Stimulated activated memory B cell treated with anti-CD40 and anti-IgM and Interleukin-4, amounts not matched to agents 10 μg/mL and 1 μg/mL and 100 μg/mL, for 72 hours (primary cell): Measurements from ENCODE around the gene DHRS4.
"Not testable (repeated sequence)": the region's sequence is repeated elsewhere in the genome, so short reads cannot be mapped to it uniquely, and the experiment has no call there.

ENCODE experiments used
- ATAC-seq: fragments of 150-1000 bp; cut with Tn5 transposase; 2 replicates; pipeline ENCODE4 v1.10.0; 2021
- H3K27ac Mint-ChIP-seq: one replicate; pipeline ENCODE4 v1.8.0; 2022; ENCODE audit warnings: mild to moderate bottlenecking, mixed read lengths
- H3K27me3 Mint-ChIP-seq: one replicate; pipeline ENCODE4 v1.8.0; 2022; ENCODE audit warnings: mixed read lengths
- H3K36me3 Mint-ChIP-seq: one replicate; pipeline ENCODE4 v1.8.0; 2022; ENCODE audit warnings: mixed read lengths
- H3K4me1 Mint-ChIP-seq: one replicate; pipeline ENCODE4 v1.8.0; 2022; ENCODE audit warnings: mixed read lengths
- H3K4me3 Mint-ChIP-seq: one replicate; pipeline ENCODE4 v1.8.0; 2022; ENCODE audit warnings: mild to moderate bottlenecking, moderate library complexity, mixed read lengths
- H3K9me3 Mint-ChIP-seq: one replicate; pipeline ENCODE4 v1.8.0; 2022; ENCODE audit warnings: mixed read lengths

Gene DHRS4

DNA sequence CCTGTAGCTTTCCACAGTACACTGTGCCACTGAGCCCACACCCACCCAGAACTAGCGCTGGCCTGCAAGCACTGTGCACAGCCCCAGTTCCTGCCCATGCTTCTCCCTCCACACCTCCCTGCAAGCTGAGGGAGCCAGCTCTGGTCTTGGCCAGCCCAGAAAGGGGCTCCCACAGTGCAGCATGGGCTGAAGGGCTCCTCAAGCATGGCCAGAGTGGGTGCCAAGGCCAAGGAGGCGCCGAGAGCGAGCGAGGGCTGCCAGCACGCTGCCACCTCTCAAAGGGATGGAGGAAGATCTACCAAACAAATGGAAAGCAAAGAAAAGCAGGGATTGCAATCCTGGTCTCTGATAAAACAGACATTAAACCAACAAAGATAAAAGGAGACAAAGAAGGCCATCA, 62.2 kb downstream of the DHRS4 start:
- H3K4me3 Mint-ChIP-seq, H3K27me3 Mint-ChIP-seq, H3K9me3 Mint-ChIP-seq, H3K36me3 Mint-ChIP-seq, ATAC-seq, H3K27ac Mint-ChIP-seq: not testable (repeated sequence)
- peaks cover 15% of the 10 kb centered on the region for H3K4me1 Mint-ChIP-seq
